GM18498 (cell line): ENCODE results near the gene RASGRP4.
"Not testable (repeated sequence)": the region's sequence is repeated elsewhere in the genome, so short reads cannot be mapped to it uniquely, and the experiment has no call there.

Experiments used
- ATAC-seq: cut with Tn5 transposase; IDR thresholded peaks from one replicate; pipeline ENCODE4 v1.9.1; 2021; ENCODE audit warnings: mild to moderate bottlenecking, moderate library complexity; ENCODE audit not compliant: unreplicated experiment

Gene RASGRP4

GRCh38 chr19:38375098-38375493, 50.9 kb downstream of the RASGRP4 start:
- ATAC-seq, result peak; percentile 0

DNA sequence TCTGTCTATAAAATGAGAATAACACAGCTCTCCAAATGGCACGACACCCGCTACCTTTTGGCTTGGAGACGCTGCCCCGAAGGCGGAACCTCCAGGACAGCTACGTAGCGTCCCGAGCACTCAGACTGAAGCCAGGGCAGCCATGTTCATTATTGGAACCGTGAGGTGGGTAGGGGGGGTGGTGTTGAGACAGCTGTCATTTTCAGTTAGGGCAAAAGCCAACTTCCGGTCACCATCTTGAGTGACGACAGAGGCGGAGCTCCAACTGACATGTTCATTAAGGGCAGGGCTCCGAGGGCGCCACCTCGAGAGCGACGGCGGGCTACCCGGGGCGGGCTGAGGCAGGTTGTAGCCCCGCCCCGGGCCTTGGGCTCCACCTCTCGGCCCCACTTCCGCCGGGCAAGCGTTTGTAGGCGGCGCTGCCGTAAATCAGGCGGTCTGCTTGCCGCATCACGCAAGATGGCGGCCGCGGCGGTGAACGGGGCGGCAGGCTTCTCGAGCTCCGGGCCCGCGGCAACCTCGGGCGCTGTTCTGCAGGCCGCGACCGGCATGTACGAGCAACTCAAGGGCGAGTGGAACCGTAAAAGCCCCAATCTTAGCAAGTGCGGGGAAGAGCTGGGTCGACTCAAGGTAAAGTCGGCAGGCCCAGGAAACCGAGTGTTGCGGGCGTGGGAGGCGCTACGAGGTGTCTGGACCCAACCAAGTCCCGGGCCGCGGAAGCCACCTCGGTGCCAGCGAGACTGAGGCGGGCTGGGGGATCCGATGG, 51.5 kb downstream of the RASGRP4 start, which contains the start of gene PSMD8:
PSMD8 (plus strand) TSS at position 240 of the 766 bp plus-strand sequence; CDS start at position 271, 31 bp downstream.
- ATAC-seq, result peak; percentile 96

GRCh38 chr19:38373907-38374331, 52.1 kb downstream of the RASGRP4 start:
- no peak for ATAC-seq

- no peak for ATAC-seq
Observed at GRCh38 chr19:38371081-38371480, 54.9 kb downstream of the RASGRP4 start.

DNA sequence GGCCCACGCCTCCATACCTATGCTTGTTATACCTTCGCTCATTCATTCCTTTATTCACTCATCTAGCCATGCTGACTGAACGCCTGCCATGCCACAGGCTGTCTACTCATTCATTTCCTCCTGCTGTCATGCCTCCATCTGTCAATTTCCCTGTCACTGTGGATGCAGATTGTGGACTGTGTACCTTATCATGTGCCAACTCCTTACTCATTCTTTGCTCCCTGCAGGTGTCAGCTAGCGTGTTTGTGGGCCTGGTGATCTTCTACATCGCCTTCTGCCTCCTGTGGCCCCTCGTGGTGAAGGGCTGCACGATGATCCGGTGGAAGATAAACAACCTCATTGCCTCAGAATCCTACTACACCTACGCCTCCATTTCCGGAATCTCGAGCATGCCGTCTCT, 55.7 kb downstream of the RASGRP4 start:
- ATAC-seq, result no peak

DNA sequence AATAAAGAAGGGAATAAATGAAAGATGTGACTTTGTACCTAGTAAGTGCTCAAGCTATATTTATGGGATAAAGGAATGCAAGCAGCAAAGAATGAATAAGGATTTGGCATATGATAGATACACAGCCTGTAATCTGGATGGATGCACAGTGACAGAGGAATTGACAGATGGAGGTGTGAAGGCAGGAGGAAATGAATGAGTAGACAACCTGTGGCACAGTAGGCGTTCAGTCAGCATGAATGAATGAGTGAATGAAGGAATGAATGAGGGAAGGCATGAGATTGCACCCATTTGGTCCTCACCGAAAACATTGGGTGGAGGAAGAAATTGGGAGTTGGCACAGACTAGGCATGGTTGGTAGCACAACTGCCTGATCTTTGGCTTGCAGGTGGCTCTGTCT, 56.4 kb downstream of the RASGRP4 start:
- ATAC-seq, result no peak

- ATAC-seq, result no peak
Observed at GRCh38 chr19:38367041-38367440, 59.0 kb downstream of the RASGRP4 start.

GRCh38 chr19:38362946-38363688, 62.9 kb downstream of the RASGRP4 start:
- not testable (repeated sequence) for ATAC-seq

GRCh38 chr19:38362076-38362945, 63.7 kb downstream of the RASGRP4 start:
- ATAC-seq, result no peak

DNA sequence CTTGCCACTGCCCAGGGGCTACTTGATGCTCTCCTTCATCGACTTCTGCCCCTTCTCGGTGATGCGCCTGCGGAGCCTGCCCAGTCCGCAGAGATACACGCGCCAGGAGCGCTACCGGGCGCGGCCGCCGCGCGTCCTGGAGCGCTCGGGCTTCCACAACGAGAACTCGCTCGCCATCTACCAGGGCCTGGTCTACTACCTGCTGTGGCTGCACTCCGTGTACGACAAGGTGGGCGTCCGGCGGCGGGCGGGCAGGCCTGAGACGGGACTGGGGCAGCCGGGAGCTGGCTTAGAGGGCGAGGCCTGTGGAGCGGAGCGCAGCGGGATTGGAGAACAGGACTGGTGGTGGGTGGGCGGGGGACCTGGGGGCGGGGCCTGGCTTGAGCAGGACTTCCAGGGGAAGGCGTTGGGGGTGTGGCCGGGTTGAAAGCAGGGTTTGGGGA, 64.4 kb downstream of the RASGRP4 start:
- no peak for ATAC-seq

GRCh38 chr19:38360839-38361631, 65.0 kb downstream of the RASGRP4 start:
- no peak for ATAC-seq

GRCh38 chr19:38360351-38360750, 65.7 kb downstream of the RASGRP4 start:
- no peak for ATAC-seq

DNA sequence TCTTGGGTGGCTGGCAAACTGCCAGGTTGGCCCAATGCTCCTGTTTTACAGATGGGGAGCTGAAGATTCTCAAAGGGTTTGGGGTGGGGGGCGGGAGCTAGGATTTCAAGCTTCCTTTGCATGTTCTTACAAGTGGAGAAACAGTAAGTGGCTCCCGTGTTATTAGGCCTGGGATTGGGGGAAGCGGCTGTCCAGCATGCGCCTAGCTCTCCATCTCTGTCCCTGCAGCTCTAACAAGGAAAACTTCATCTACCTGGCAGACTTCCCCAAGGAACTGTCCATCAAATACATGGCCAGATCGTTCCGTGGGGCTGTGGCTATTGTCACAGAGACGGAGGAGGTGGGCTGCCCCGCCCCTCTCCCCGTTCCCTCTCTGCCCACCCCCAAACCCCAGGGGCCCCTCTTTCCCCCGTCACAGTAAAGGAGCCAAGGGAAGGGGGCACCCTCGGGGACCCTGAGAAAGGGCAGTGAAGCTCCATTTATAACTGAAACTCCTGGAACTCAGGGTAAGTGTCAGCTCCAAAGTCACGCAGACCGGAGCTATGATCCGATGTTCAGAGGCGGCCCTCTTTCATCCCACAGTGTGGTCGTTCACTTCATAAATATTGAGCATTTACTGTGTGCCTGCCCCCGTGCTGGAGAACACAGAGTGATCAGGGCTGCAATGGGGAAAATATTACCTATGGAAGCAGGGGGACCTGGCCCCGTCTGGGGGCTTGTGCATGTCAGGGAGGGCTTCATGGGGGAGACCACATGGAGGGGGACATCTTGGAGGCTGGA, 66.6 kb downstream of the RASGRP4 start:
- no peak for ATAC-seq
